Thyroid gland (tissue), 4 donors: ENCODE data around the gene ZNF143. TPM values are rescaled to one million over a fixed set of nuclear protein-coding genes. Genes with fewer than 3 reads are reported as not detected.
A peak's percentile ranks its signal among the peaks of the same experiment; 100 is the strongest.

Source experiments
- DNase-seq, 2 donors: peaks; one replicate each; pipeline ENCODE4 v3.0.0-alpha.2; 2019
- H3K27ac ChIP-seq, 3 donors: fragments of 200-600 bp; sonication (generic); 1 replicate in 2 of 3; 2 replicates in 1 of 3; pipeline ENCODE4 v1.5.1; 2016 to 2019; ENCODE audit warnings: mild to moderate bottlenecking in 1 of 3, moderate library complexity in 1 of 3
- H3K27me3 ChIP-seq: fragments of 200-600 bp; sonication (generic); one replicate; pipeline ENCODE4 v1.5.1; 2019
- H3K36me3 ChIP-seq, 2 donors: fragments of 200-600 bp; sonication (generic); one replicate each; pipeline ENCODE4 v1.5.1; 2016 to 2019
- H3K4me1 ChIP-seq, 2 donors: fragments of 200-600 bp; sonication (generic); one replicate each; pipeline ENCODE4 v1.5.1; 2017 to 2019
- H3K4me3 ChIP-seq, 3 donors: fragments of 200-600 bp; sonication (generic); replicated peaks in 1 of 3; 1 replicate in 2 of 3; 2 replicates in 1 of 3; pipeline ENCODE4 v1.5.1; 2016; ENCODE audit warnings: mild to moderate bottlenecking in 1 of 3
- H3K9me3 ChIP-seq: fragments of 200-600 bp; sonication (generic); one replicate; pipeline ENCODE4 v1.5.1; 2017
- POLR2A ChIP-seq, 2 donors: fragments of 450-650 bp; IDR thresholded peaks; one replicate each; pipeline ENCODE4 v1.6.1; 2017; ENCODE audit warnings: antibody characterized with exemption in 2 of 2, mild to moderate bottlenecking in 2 of 2, moderate library complexity in 1 of 2
- WGBS, 2 donors: methylation state at CpG; one replicate each; pipeline ENCODE4 v1.1.5; 2017; 5-methylcytosine and 5-hydroxymethylcytosine counted together
- intact Hi-C: fragments of 100-400 bp; cut with DNase I; formaldehyde crosslinking; loops from one replicate; pipeline ENCODE4 v1.15.1; 2023
- total RNA-seq, 4 donors: library from RNA; depleted of rRNA; stranded (reverse); fragments of >200 nt; gene quantifications; one replicate each; pipeline ENCODE4 v1.2.3, GENCODE V29; 2016
- TF ChIP-seq, protein P1 (sequence below), 6 experiments: fragments of 200-600 bp in 3 of 6; fragments of 450-650 bp in 3 of 6; sonication (generic) in 3 of 6; IDR thresholded peaks; one replicate each; pipeline ENCODE4 v1.5.1; 2016 to 2019; ENCODE audit warnings: antibody characterized with exemption in 6 of 6, mild to moderate bottlenecking in 2 of 6, inconsistent platforms in 1 of 6, moderate library complexity in 1 of 6

The ZNF143 gene
- total RNA-seq, 4 donors from 2014 or later, result 16.3 to 26.1 (median 21.1) TPM

- intact Hi-C loops, result no loop called here
These were observed 108.2 kb downstream of the ZNF143 start for GRCh38 chr11:9568854-9569587.

GRCh38 chr11:9569588-9570164 lies 108.9 kb downstream of the ZNF143 start:
- no peaks in the 10 kb centered on the region for H3K9me3 ChIP-seq
- no peaks in the 10 kb centered on the region for H3K36me3 ChIP-seq
- intact Hi-C loops, result no loop called here
- 26 to 52% methylated on average over 5 of the region's 5 CpGs for WGBS, 2 donors
- peak; percentile 80 to 82 for DNase-seq
- H3K4me3 ChIP-seq, result no peak overlapping the region
- peaks cover 54 to 57% of the 10 kb centered on the region in 2 donors for H3K4me1 ChIP-seq
- TF ChIP-seq, protein P1, sequence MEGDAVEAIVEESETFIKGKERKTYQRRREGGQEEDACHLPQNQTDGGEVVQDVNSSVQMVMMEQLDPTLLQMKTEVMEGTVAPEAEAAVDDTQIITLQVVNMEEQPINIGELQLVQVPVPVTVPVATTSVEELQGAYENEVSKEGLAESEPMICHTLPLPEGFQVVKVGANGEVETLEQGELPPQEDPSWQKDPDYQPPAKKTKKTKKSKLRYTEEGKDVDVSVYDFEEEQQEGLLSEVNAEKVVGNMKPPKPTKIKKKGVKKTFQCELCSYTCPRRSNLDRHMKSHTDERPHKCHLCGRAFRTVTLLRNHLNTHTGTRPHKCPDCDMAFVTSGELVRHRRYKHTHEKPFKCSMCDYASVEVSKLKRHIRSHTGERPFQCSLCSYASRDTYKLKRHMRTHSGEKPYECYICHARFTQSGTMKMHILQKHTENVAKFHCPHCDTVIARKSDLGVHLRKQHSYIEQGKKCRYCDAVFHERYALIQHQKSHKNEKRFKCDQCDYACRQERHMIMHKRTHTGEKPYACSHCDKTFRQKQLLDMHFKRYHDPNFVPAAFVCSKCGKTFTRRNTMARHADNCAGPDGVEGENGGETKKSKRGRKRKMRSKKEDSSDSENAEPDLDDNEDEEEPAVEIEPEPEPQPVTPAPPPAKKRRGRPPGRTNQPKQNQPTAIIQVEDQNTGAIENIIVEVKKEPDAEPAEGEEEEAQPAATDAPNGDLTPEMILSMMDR (IDR thresholded peaks at IDR 0.05), result no peak
- no peak for TF ChIP-seq POLR2A (IDR thresholded peaks at IDR 0.05)
- no peaks in the 10 kb centered on the region for H3K27me3 ChIP-seq
- H3K27ac ChIP-seq, result peak overlapping the region; percentile 96 to 99 (median 97)

More at GRCh38 chr11:9568854-9569587, 108.2 kb downstream of the ZNF143 start:
- TF ChIP-seq, protein P1 (IDR thresholded peaks at IDR 0.05), result no peak
- peak in 1 of 2 donors; percentile 55 for TF ChIP-seq POLR2A (IDR thresholded peaks at IDR 0.05)
- peaks cover 54 to 57% of the 10 kb centered on the region in 2 donors for H3K4me1 ChIP-seq
- no peak overlapping the region for H3K4me3 ChIP-seq
- peak; percentile 77 to 80 for DNase-seq
- H3K27me3 ChIP-seq, result no peaks in the 10 kb centered on the region
- H3K9me3 ChIP-seq, result no peaks in the 10 kb centered on the region
- WGBS, 2 donors, result 8 to 12% methylated on average over 7 of the region's 7 CpGs
- H3K36me3 ChIP-seq, result no peaks in the 10 kb centered on the region
- H3K27ac ChIP-seq, result peak overlapping the region; percentile 96 to 99 (median 97)

DNA sequence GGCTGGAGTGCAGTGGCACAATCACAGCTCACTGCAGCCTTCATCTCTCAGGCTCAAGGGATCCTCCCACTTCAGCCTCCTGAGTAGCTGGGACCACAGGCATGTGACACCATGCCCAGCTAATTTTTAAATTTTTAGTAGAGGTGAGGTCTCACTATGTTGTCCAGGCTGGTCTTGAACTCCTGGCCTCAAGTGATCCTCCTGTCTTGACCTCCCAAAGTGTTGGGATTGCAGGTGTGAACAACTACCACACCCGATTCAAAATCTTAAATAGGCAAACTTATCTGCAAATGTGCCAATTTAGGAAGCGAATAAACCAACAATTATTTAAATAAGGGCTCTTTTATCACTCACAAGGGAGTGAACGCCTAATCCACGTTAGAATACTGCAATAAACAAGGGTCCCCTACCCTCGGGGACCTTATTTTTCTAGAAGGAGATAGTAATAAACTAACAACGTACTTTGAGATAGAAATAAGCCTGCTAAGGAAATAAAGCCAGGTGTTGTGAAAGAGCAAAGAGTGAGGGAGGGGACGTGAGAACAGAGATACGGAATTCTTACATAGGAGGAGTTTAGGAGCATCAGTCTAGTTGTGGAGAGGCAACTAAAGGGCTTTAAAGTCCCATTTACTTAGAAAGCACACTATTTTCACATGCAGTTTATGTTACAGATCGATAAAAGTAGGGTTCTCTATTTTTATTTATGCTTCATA lies 109.7 kb downstream of the ZNF143 start:
- peak in 1 of 2 donors; percentile 27 for DNase-seq
- Histone ChIP-seq H3K27me3 (no peaks in the 10 kb centered on the region), H3K4me3 (no peak overlapping the region), H3K9me3 (no peaks in the 10 kb centered on the region), H3K4me1 (peaks cover 54 to 57% of the 10 kb centered on the region in 2 donors), H3K36me3 (no peaks in the 10 kb centered on the region), H3K27ac (peak overlapping the region; percentile 96 to 99 (median 97))
- intact Hi-C loops, result no loop called here
- no peak for TF ChIP-seq POLR2A (IDR thresholded peaks at IDR 0.05)
- TF ChIP-seq, protein P1 (IDR thresholded peaks at IDR 0.05), result no peak
- WGBS, 2 donors, result 81 to 85% methylated on average over 9 of the region's 9 CpGs

DNA sequence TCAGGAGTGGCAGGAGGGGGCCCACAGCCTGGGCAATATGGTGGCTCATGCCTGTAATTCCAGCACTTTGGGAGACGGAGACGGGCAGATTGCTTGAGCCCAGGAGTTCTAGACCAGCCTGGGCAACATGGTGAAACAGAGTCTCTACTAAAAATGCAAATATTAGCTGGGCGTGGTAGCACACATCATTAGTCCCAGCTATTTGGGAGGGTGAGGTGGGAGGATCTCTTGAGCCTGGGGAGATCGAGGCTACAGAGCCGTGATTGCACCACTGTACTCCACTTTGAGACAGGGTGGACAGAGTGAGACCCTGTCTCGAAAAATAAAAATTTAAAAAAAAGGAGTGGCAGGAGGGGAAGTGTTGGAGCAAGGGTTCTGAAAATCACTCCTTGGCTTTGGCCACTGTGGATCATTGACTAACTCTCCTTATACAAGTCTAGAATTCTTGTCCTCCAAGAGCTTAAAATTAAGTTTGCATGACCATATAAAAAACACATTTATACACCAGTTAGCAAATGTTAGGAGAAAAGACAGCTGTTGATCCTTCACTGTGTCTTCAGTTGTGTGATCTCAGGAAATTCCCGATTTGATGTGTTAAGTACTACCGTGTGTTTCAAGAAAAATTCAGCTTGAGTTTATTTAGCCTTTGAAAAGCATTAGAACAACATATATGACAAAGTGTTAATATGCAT lies 110.4 kb downstream of the ZNF143 start:
- DNase-seq, result no peak
- H3K27me3 ChIP-seq, result no peaks in the 10 kb centered on the region
- TF ChIP-seq, protein P1 (IDR thresholded peaks at IDR 0.05), result no peak
- TF ChIP-seq POLR2A (IDR thresholded peaks at IDR 0.05), result no peak
- H3K4me1 ChIP-seq, result peaks cover 47 to 50% of the 10 kb centered on the region in 2 donors
- WGBS, 2 donors, result 80 to 86% methylated on average over 8 of the region's 8 CpGs
- no peaks in the 10 kb centered on the region for H3K9me3 ChIP-seq
- H3K36me3 ChIP-seq, result no peaks in the 10 kb centered on the region
- intact Hi-C loops, result no loop called here
- peak overlapping the region; percentile 96 to 99 (median 97) for H3K27ac ChIP-seq
- no peak overlapping the region for H3K4me3 ChIP-seq
